RPMI8226 (cell line): ENCODE measurements around the gene TSPAN18.
A peak's percentile ranks its signal among the peaks of the same experiment; 100 is the strongest.

Source experiments
- DNase-seq: peaks from one replicate; pipeline ENCODE4 v3.0.0-alpha.2; 2015

The TSPAN18 gene

GRCh38 chr11:44971185-44971584 lies 244.4 kb downstream of the TSPAN18 start:
- no peak for DNase-seq

DNA sequence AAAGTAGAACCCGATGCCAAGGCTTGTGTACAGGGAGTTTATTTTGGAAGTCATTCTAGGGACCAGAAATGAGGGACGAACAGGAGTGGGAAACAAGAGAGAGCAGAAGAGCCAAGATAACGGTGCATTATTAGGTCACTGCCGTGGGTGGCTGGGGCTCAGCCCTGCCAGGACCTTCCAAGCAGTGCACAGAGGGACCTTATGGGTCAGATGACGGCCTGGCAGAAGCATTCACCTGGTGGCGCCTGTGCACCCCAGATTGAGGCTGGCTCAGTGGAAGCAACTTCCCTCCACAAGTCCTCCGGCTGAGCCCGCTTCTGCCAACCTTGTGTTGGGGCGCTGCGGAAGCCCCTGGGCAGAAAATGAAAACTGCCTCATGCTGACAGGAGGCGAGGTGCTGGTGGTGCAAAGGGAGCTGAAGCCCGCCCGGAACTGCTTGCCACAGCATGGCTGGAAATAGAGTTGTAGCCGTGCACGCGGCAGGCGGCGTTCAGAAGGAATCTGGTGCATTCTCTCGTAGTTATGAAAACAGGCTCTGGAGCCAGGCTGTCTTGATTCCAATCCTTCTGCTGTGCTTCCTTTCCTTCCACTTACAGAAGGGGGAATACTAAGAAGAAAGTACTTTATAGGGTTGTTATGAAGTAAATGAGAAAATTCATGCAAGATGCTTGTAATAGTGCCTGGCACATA lies 246.1 kb downstream of the TSPAN18 start:
- DNase-seq, result no peak

GRCh38 chr11:44973632-44974401 lies 247.1 kb downstream of the TSPAN18 start:
- no peak for DNase-seq

DNA sequence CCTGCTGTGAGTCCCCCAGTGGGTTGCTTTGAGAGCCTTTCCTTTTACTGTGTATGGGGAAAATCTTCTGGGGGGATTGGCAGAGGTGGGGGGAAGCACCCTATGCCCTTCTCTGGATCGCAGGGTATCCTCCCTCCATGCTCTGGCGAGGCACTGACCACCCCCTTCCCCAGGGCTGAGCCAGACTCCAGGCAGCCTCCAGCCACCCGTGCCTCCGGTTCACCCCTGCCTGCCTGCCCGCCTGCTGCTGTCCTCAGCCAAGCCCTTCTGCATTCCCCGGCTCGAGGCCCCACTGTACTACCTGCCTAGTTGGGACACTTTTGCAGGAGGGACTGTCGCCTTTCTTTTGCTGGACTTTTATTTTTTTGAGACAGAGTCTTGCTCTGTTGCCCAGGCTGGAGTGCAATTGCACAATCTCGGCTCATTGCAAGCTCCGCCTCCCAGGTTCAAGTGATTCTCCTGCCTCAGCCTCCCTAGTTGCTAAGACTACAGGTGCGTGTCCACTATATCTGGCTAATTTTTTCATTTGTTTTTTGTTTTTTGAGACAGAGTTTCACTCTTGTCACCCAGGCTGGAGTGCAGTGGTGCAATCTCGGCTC lies 247.7 kb downstream of the TSPAN18 start:
- no peak for DNase-seq

GRCh38 chr11:44976576-44976975 lies 249.8 kb downstream of the TSPAN18 start:
- no peak for DNase-seq

DNA sequence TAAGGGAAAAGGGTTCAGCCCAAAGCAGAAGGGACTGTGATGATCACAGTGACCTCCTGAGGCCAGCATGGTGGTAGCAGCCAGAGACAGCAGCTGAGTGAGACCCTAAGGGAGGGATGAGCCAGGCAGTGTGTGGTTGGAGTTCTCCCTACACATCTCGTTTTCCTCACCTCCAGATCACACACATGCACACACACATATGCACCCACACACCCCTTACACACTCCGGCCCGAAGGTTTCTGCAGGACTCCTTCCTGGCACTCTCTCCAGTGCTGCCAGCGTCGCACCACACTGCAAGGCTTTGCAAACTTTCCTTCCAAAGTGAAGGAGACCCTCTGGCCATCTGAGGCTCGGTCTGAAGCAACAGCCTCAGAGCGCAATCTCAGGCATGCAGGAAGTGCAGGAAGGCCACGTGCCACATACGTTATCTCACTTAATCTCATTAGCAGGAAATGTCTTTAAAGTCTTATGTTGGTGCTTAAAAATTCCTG lies 250.8 kb downstream of the TSPAN18 start:
- no peak for DNase-seq

GRCh38 chr11:44978274-44978960 lies 251.7 kb downstream of the TSPAN18 start:
- DNase-seq, result no peak

- peak; percentile 79 for DNase-seq
These were observed 252.2 kb downstream of the TSPAN18 start for GRCh38 chr11:44978961-44979331.

DNA sequence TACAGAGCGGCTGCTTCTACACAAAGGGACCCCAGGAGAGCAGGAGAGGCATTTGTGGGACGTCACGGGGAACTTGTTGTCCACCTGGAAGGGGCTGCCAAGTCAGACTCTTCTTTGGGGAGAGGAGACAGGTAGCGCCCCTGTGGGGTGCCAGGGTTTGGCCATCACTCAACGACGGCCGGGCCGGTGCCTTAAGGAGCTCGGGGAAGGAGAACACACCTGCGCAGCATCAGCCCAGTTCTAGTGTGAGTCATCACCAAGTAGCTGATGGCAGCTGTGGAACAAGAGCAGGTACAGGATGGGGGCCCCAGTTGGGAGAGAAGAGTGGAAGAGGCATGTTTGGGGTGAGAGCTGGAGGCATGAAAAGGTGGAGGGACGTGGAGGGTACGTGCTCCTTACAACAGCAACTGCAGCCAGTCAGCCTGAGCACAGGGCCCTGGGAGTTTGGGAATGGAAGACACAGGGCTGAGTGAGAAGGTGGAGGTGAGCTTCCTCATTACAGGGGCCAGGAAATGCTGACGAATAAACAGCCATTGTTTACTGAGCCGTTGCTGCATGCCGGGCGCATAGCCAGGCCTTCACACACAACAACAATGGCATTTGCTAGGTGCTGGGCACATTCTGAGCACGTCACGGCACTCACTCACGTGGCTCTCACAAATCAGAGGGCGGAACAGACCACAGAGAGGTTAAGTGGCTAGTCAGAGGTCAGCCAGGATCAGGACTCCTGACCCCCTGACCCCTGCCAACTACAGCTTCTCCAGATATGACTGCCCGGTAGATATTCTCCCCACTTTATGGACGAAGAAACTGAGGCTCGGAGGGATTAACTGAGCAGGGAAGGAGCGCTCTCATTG lies 253.0 kb downstream of the TSPAN18 start:
- peak; percentile 79 for DNase-seq

DNA sequence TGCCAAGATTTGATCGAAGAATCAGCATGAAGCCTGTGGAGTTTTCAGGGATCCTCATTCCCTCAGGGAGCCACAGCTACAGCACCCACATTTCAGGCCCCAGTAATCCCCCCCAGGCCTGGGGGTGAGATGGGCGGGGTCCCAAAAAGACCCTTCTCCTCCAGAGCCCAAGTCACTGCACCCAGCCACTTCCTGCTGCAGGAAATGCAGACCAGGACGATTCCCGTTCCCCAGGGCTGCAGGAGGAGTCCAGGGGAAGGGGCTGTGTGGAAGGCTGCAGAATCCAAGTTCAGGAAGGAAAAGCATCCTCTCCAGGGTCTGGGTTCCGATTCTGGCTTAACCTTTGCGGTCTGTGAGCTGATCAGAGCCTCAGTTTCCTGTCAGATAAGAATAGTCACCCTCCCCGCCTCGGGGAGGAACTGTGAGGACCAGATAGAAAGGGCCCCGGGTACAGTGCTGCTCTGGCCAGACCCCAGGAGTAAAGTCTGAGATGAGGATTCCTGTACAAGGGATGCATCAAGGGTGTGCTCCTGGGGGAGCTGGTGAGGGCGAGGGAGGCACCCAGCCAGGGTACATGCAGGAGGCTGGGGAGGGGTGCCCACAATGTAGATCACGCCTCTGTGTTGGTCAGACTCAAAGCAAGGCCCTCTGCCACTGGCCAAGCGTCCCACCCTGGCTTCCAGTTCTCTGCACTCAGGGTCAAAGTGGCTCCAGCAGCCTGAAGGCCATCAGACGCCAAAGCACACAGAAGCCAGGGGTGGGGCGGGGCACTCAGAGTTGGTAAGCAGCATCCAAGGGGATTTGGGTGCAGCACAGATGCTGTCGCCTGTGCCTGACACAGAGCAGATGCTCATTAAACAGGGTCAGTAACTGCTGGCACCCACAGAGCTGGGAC lies 254.0 kb downstream of the TSPAN18 start:
- DNase-seq, result no peak
